GM18526 (cell line): Measurements from ENCODE around the gene CIAO2B.

ENCODE experiments used
- POLR2A ChIP-seq: IDR thresholded peaks from 3 replicates; pipeline ENCODE4 v1.6.1; 2011; ENCODE audit not compliant: insufficient read length; ENCODE audit errors: extremely low read depth

CIAO2B gene

GRCh38 chr16:66915041-66915440 is 19.2 kb downstream of the CIAO2B start:
- no peak for TF ChIP-seq POLR2A

- no peak for TF ChIP-seq POLR2A
Measured at GRCh38 chr16:66914541-66914940, 19.7 kb downstream of the CIAO2B start.

GRCh38 chr16:66913711-66914110 is 20.5 kb downstream of the CIAO2B start:
- no peak for TF ChIP-seq POLR2A

GRCh38 chr16:66913081-66913480 is 21.1 kb downstream of the CIAO2B start:
- no peak for TF ChIP-seq POLR2A

- no peak for TF ChIP-seq POLR2A
Measured at GRCh38 chr16:66911801-66912200, 22.4 kb downstream of the CIAO2B start.

- TF ChIP-seq POLR2A, result no peak
Measured at GRCh38 chr16:66911112-66911511, 23.1 kb downstream of the CIAO2B start.

GRCh38 chr16:66910175-66910940 is 23.8 kb downstream of the CIAO2B start:
- no peak for TF ChIP-seq POLR2A

GRCh38 chr16:66908762-66909559 is 25.2 kb downstream of the CIAO2B start:
- TF ChIP-seq POLR2A, result no peak

GRCh38 chr16:66908116-66908515 is 26.1 kb downstream of the CIAO2B start:
- TF ChIP-seq POLR2A, result no peak

GRCh38 chr16:66906916-66907836 is 27.0 kb downstream of the CIAO2B start:
- TF ChIP-seq POLR2A, result no peak

- TF ChIP-seq POLR2A, result no peak
Measured at GRCh38 chr16:66905633-66906539, 28.3 kb downstream of the CIAO2B start.

GRCh38 chr16:66904846-66905632 is 29.2 kb downstream of the CIAO2B start:
- TF ChIP-seq POLR2A, result no peak

- no peak for TF ChIP-seq POLR2A
Measured at GRCh38 chr16:66904428-66904845, 29.8 kb downstream of the CIAO2B start.

- no peak for TF ChIP-seq POLR2A
Measured at GRCh38 chr16:66903544-66904427, 30.4 kb downstream of the CIAO2B start.
